Nephron (organoid): Measurements from ENCODE around the gene GALNT13.

Experiments used
- H3K27ac Mint-ChIP-seq, 3 experiments: 2 replicates each; pipeline ENCODE4 v1.8.0; 2020; ENCODE audit warnings: mixed read lengths in 3 of 3, mild to moderate bottlenecking in 2 of 3, moderate library complexity in 1 of 3
- H3K27me3 Mint-ChIP-seq: 2 replicates; pipeline ENCODE4 v1.8.0; 2021; ENCODE audit warnings: low read depth, mild to moderate bottlenecking, moderate library complexity, mixed read lengths
- H3K36me3 Mint-ChIP-seq: 2 replicates; pipeline ENCODE4 v1.8.0; 2020; ENCODE audit warnings: low read depth, mixed read lengths
- H3K4me1 Mint-ChIP-seq: 2 replicates; pipeline ENCODE4 v1.8.0; 2020; ENCODE audit warnings: mixed read lengths
- H3K4me3 Mint-ChIP-seq, 3 experiments: 2 replicates each; pipeline ENCODE4 v1.8.0; 2020; ENCODE audit warnings: mild to moderate bottlenecking in 3 of 3, mixed read lengths in 3 of 3, moderate library complexity in 2 of 3
- H3K9me3 Mint-ChIP-seq: 2 replicates; pipeline ENCODE4 v1.8.0; 2020; ENCODE audit warnings: mixed read lengths
- CTCF ChIP-seq, 3 experiments: fragments of 200-600 bp; sonication (generic); IDR thresholded peaks; one replicate each; pipeline ENCODE4 v1.5.0; 2021; ENCODE audit warnings: antibody characterized with exemption in 3 of 3; ENCODE audit not compliant: unreplicated experiment in 3 of 3

The GALNT13 gene

GRCh38 chr2:154170400-154170799, 298.7 kb downstream of the GALNT13 start:
- H3K9me3 Mint-ChIP-seq = no peaks in the 10 kb centered on the region
- no peak overlapping the region for H3K27ac Mint-ChIP-seq
- H3K36me3 Mint-ChIP-seq = no peaks in the 10 kb centered on the region
- H3K27me3 Mint-ChIP-seq = no peaks in the 10 kb centered on the region
- no peaks in the 10 kb centered on the region for H3K4me1 Mint-ChIP-seq
- TF ChIP-seq CTCF (IDR thresholded peaks at IDR 0.05; ENCODE audit: unreplicated experiment in 3 of 3) = no peak
- H3K4me3 Mint-ChIP-seq = no peak overlapping the region

DNA sequence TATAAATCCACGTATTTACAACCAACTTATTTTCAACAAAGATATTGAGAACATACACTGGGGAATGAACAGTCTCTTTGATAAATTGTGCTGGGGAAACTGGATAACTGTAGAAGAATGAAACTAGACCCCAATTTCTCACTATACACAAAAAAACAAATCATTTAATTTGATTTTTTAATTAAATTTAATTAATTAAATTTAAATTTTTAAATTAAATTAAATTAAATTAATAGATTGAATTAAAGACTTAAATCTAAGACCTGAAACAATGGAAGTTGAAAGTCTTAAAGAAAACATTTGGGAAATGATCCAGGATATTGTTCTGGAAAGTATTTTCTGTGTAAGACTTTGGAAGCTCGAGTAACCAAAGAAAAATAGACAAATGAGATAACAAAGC, 301.4 kb downstream of the GALNT13 start:
- no peaks in the 10 kb centered on the region for H3K4me1 Mint-ChIP-seq
- no peaks in the 10 kb centered on the region for H3K9me3 Mint-ChIP-seq
- no peak overlapping the region for H3K4me3 Mint-ChIP-seq
- H3K27ac Mint-ChIP-seq = no peak overlapping the region
- no peaks in the 10 kb centered on the region for H3K27me3 Mint-ChIP-seq
- TF ChIP-seq CTCF (IDR thresholded peaks at IDR 0.05; ENCODE audit: unreplicated experiment in 3 of 3) = no peak
- H3K36me3 Mint-ChIP-seq = no peaks in the 10 kb centered on the region

- no peaks in the 10 kb centered on the region for H3K36me3 Mint-ChIP-seq
- H3K4me1 Mint-ChIP-seq = no peaks in the 10 kb centered on the region
- no peak overlapping the region for H3K4me3 Mint-ChIP-seq
- no peaks in the 10 kb centered on the region for H3K27me3 Mint-ChIP-seq
- TF ChIP-seq CTCF (IDR thresholded peaks at IDR 0.05; ENCODE audit: unreplicated experiment in 3 of 3) = no peak
- H3K27ac Mint-ChIP-seq = no peak overlapping the region
- H3K9me3 Mint-ChIP-seq = no peaks in the 10 kb centered on the region
These were observed 302.2 kb downstream of the GALNT13 start for GRCh38 chr2:154173919-154174318.

DNA sequence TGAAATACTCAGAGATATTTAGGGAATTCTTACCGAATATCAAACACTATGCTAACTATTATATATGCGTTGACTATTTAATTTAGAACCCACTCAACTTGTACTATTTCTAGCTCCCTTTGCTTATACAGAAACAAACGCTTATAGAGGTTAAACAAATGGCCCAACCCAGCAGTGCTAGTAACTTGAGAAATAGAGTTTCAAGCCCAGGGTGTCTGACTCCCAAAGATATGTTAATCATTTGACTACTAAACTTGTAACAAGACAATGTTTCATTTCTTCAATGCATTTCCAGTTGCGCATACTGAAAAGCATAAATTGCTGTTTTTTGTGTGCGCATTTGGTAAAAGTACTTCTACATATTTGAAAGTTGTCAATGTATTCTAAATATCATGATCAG, 310.3 kb downstream of the GALNT13 start:
- TF ChIP-seq CTCF (IDR thresholded peaks at IDR 0.05; ENCODE audit: unreplicated experiment in 3 of 3) = no peak

DNA sequence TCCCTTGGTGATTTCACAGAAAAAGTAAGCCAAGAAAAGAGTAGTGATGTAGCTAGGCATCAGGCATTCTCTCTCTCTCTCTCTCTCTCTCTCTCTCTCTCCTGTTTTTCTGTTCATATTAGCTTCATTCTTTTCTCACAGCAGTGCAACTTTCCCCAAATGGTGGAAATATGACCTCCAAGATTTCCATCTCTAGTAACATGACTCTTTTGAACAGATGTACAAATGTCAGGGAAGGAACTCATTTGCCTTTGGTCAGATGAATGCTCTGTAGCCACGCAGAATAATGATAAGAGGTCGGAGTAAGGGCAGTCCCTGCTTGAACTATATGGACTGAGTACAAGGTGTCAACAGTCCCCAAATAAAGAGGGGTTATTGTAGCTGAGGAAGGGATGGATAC, 316.2 kb downstream of the GALNT13 start:
- Mint-ChIP-seq H3K36me3 (no peaks in the 10 kb centered on the region), H3K27me3 (no peaks in the 10 kb centered on the region), H3K27ac (no peak overlapping the region), H3K9me3 (peaks cover 18% of the 10 kb centered on the region), H3K4me3 (no peak overlapping the region), H3K4me1 (peaks cover 5% of the 10 kb centered on the region)
- TF ChIP-seq CTCF (IDR thresholded peaks at IDR 0.05; ENCODE audit: unreplicated experiment in 3 of 3) = no peak

More for the DNA sequence above, 310.3 kb downstream of the GALNT13 start:
- Mint-ChIP-seq H3K27me3 (no peaks in the 10 kb centered on the region), H3K27ac (no peak overlapping the region), H3K36me3 (no peaks in the 10 kb centered on the region), H3K4me3 (no peak overlapping the region), H3K4me1 (no peaks in the 10 kb centered on the region), H3K9me3 (peaks cover 18% of the 10 kb centered on the region)

DNA sequence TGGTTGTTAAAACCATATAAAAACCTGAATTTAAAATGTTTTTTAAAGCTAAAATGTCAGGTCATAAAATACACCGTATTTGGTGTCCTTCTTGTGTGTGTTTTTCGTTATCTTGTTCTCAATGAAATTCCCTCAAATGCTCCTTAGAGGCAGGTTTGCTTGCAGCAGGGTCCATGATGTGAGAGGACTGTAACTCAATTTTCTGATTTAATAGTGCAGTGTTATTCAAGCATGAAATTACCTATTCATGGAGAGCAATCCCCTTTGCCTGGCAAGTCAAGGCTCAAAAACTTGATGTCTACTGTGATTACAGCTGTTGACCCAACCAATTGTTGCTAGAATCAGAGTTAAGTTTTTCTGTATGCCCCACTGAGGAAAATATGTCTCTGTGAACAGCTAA, 318.2 kb downstream of the GALNT13 start:
- Mint-ChIP-seq H3K4me1 (peaks cover 7% of the 10 kb centered on the region), H3K9me3 (peaks cover 13% of the 10 kb centered on the region), H3K36me3 (no peaks in the 10 kb centered on the region), H3K27ac (peak overlapping the region in 1 of 3 experiments; percentile 23), H3K4me3 (no peak overlapping the region), H3K27me3 (no peaks in the 10 kb centered on the region)
- TF ChIP-seq CTCF (IDR thresholded peaks at IDR 0.05; ENCODE audit: unreplicated experiment in 3 of 3) = no peak
